ENCODE results near the gene OR5AS1. TPM values are rescaled to one million over a fixed set of nuclear protein-coding genes. Genes with fewer than 3 reads are reported as not detected.

The OR5AS1 gene
- not detected in 2 replicates for total RNA-seq

GRCh38 chr11:56027354-56027753 lies at the start of gene OR5AS1:
TSS of gene OR5AS1 (plus strand) at chr11:56027654. CDS start at chr11:56030419, 2,765 bp downstream.

GRCh38 chr11:55994525-55994924 lies 32.9 kb upstream of the OR5AS1 start, which contains the start of gene OR5F1:
TSS of gene OR5F1 (minus strand) at chr11:55994625. CDS start at chr11:55994625, 0 bp downstream.

Other genes starting within 250 kb of the OR5AS1 start
- gene OR5D14, start 232.1 kb upstream of the OR5AS1 start, total RNA-seq: not detected in 2 replicates
- gene OR5L1, start 216.3 kb upstream of the OR5AS1 start, total RNA-seq: not detected in 2 replicates
- gene OR5D18, start 208.0 kb upstream of the OR5AS1 start, total RNA-seq: not detected in 2 replicates
- not detected in 2 replicates for gene OR5L2, start 200.4 kb upstream of the OR5AS1 start, total RNA-seq
- gene OR5D16, start 188.9 kb upstream of the OR5AS1 start, total RNA-seq: not detected in 2 replicates
- gene TRIM51, start 144.4 kb upstream of the OR5AS1 start, total RNA-seq: not detected in 2 replicates
- gene OR5W2, start 113.1 kb upstream of the OR5AS1 start, total RNA-seq: not detected in 2 replicates
- not detected in 2 replicates for gene OR5I1, start 91.3 kb upstream of the OR5AS1 start, total RNA-seq
- gene OR10AG1, start 57.7 kb upstream of the OR5AS1 start, total RNA-seq: not detected in 2 replicates
- gene OR5F1, start 33.0 kb upstream of the OR5AS1 start, total RNA-seq: not detected in 2 replicates
- gene OR8I2, start 65.7 kb downstream of the OR5AS1 start, total RNA-seq: not detected in 2 replicates
- not detected in 2 replicates for gene OR8H2, start 76.0 kb downstream of the OR5AS1 start, total RNA-seq
- not detected in 2 replicates for gene OR8H3, start 94.7 kb downstream of the OR5AS1 start, total RNA-seq
- not detected in 2 replicates for gene OR8J3, start 112.5 kb downstream of the OR5AS1 start, total RNA-seq
- not detected in 2 replicates for gene OR8K5, start 132.7 kb downstream of the OR5AS1 start, total RNA-seq
- gene OR5J2, start 149.0 kb downstream of the OR5AS1 start, total RNA-seq: not detected in 2 replicates
- not detected in 2 replicates for gene OR5T2, start 206.6 kb downstream of the OR5AS1 start, total RNA-seq
- not detected in 2 replicates for gene OR5T3, start 224.6 kb downstream of the OR5AS1 start, total RNA-seq
- not detected in 2 replicates for gene OR5T1, start 246.5 kb downstream of the OR5AS1 start, total RNA-seq

Data from myometrial cell (primary cell).